HFFc6 (cell line): ENCODE measurements around the gene ZNF436. TPM values are rescaled to one million over a fixed set of nuclear protein-coding genes. Genes with fewer than 3 reads are reported as not detected.

ENCODE experiments used
- DNase-seq: peaks from one replicate; pipeline ENCODE4 v3.0.0-alpha.2; 2018
- H3K27ac Mint-ChIP-seq: 2 replicates; pipeline ENCODE4 v1.8.0; 2020; ENCODE audit warnings: mild to moderate bottlenecking, mixed read lengths
- H3K27me3 Mint-ChIP-seq: 2 replicates; pipeline ENCODE4 v1.8.0; 2021; ENCODE audit warnings: mild to moderate bottlenecking, moderate library complexity, mixed read lengths; ENCODE audit not compliant: insufficient read depth
- H3K36me3 Mint-ChIP-seq: 2 replicates; pipeline ENCODE4 v1.8.0; 2021; ENCODE audit warnings: low read depth, mixed read lengths
- H3K4me1 Mint-ChIP-seq: 2 replicates; pipeline ENCODE4 v1.8.0; 2020; ENCODE audit warnings: low read depth, mixed read lengths
- H3K4me3 Mint-ChIP-seq: 2 replicates; pipeline ENCODE4 v1.8.0; 2020; ENCODE audit warnings: mild to moderate bottlenecking, moderate library complexity, mixed read lengths
- H3K9me3 Mint-ChIP-seq: 2 replicates; pipeline ENCODE4 v1.8.0; 2020; ENCODE audit warnings: mild to moderate bottlenecking, mixed read lengths
- total RNA-seq, 6 experiments: library from RNA; stranded (reverse); fragmentation: NEBNext Ultra II Directional; extraction: Animal tissue kit (Norgen Biotek cat#: 25700); gene quantifications; 2 replicates in 1 of 6; 3 replicates in 5 of 6; pipeline ENCODE4 v1.2.3, GENCODE V29; 2021
- TF ChIP-seq, protein P1 (sequence below): fragments of 200-600 bp; sonication (generic); IDR thresholded peaks from 2 replicates; pipeline ENCODE4 v1.5.0; 2021; ENCODE audit warnings: antibody characterized with exemption, mild to moderate bottlenecking

The ZNF436 gene
- total RNA-seq, 6 experiments from 2014 or later, result 7.3 to 9.9 (median 8.8) TPM

DNA sequence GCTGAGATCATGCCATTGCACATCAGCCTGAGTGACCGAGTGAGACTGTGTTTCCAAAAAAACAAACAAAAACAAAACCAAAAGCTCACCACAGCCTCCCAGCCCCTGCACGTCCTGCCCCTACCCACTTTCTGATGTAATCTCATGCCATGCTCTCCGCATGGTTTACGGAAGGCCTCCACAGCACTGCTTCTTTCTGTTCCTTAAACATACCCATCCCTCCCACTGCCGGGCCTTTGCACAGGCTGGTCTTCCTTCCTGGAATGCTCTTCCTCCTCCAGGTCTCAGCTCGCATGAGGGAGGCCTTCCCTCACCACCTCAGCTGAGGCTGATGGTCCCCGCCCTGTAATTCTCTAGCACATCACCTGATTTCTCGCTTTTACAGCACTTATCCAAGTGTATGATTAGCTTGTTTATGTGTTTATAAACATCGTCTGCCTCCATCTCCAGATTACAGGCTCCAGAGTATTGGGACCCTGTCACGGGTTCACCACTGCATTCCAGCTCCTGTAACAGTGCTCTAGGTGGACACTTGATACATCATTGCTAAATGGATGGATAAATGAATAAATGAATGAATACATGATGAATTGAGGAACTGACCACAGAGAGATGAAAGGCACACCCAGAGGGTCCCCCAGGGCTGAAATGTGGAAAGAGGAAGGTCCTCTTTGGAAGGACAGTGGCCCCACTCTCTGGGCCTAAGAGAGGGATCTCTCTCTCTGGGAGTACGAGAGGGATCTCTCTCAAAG, 32.8 kb upstream of the ZNF436 start:
- H3K27ac Mint-ChIP-seq, result peak overlapping the region; percentile 86
- no peaks in the 10 kb centered on the region for H3K27me3 Mint-ChIP-seq
- H3K4me1 Mint-ChIP-seq, result peaks cover 12% of the 10 kb centered on the region

DNA sequence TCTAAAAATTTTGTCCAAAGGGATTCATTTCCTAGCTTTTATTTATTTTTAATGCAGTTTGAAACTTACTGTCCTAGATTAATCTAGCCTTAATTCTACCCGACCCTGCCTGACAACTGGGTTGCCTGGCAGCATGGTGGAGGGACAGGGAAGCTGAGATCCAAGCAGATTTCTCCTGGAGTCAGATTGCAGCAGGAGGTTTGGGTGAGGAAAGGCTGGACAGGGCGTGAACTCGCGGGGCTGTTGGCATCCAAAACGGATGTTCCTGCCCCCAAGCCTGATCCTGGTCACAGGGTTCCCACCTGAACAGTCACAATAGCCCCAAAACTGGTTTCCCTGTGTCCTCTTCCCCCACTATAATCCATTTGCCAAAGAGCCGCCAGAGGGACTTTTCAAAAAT, 31.7 kb upstream of the ZNF436 start:
- Mint-ChIP-seq H3K4me1 (peaks cover 12% of the 10 kb centered on the region), H3K36me3 (no peaks in the 10 kb centered on the region), H3K9me3 (no peaks in the 10 kb centered on the region), H3K4me3 (no peak overlapping the region), H3K27me3 (no peaks in the 10 kb centered on the region), H3K27ac (peak overlapping the region; percentile 26; the same call in 1 of the 2 replicates)
- DNase-seq, result no peak
- TF ChIP-seq, protein P1, sequence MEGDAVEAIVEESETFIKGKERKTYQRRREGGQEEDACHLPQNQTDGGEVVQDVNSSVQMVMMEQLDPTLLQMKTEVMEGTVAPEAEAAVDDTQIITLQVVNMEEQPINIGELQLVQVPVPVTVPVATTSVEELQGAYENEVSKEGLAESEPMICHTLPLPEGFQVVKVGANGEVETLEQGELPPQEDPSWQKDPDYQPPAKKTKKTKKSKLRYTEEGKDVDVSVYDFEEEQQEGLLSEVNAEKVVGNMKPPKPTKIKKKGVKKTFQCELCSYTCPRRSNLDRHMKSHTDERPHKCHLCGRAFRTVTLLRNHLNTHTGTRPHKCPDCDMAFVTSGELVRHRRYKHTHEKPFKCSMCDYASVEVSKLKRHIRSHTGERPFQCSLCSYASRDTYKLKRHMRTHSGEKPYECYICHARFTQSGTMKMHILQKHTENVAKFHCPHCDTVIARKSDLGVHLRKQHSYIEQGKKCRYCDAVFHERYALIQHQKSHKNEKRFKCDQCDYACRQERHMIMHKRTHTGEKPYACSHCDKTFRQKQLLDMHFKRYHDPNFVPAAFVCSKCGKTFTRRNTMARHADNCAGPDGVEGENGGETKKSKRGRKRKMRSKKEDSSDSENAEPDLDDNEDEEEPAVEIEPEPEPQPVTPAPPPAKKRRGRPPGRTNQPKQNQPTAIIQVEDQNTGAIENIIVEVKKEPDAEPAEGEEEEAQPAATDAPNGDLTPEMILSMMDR, result no peak

More for the DNA sequence above, 32.8 kb upstream of the ZNF436 start:
- TF ChIP-seq, protein P1, result no peak
- DNase-seq, result no peak
- no peak overlapping the region; the same call in 1 of the 2 replicates for H3K4me3 Mint-ChIP-seq
- no peaks in the 10 kb centered on the region for H3K9me3 Mint-ChIP-seq
- H3K36me3 Mint-ChIP-seq, result no peaks in the 10 kb centered on the region

DNA sequence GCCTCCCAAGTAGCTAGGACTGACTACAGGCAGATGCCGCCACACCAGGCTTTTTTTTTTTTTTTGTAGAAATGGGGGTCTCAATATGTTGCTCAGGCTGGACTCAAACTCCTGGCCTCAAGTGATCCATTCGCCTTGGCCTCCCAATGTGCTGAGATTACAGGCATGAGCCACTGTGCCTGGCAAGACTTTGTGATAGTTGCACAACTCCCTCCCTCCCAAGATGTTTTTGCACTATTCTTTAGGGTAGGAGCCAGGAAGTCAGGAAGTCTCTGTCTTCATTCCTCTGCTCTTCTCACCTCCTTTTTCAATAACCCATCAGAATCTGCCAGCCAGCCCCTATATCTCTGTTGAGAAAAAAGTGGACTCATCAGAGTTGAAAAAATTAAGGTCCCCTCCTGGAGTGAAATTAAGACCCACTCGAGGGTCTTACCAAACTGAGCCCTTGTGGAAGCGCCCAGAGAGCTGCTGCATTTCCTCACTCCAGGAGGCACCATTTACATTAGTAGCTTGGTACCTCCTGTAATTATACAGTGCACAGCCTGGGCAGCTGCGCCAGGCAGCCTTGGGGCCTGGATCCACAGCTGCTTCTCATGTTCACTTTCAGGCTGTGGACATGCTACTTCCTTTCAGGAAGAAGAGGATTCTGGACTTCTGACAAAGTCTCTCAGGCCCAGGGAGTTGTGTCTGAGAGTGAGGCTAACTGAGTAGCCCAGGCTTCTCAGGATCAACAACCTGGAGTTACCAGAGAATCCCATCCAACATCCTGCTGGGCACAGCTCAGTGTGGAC, 30.9 kb upstream of the ZNF436 start:
- H3K27me3 Mint-ChIP-seq, result no peaks in the 10 kb centered on the region
- no peak for DNase-seq
- H3K4me1 Mint-ChIP-seq, result peaks cover 17% of the 10 kb centered on the region
- TF ChIP-seq, protein P1, result no peak
- peak overlapping the region; percentile 26 for H3K27ac Mint-ChIP-seq
- H3K9me3 Mint-ChIP-seq, result no peaks in the 10 kb centered on the region
- 0 out of 2 replicates have a peak, but pooled peaks cover 4% of the 10 kb centered on the region for H3K36me3 Mint-ChIP-seq
- H3K4me3 Mint-ChIP-seq, result no peak overlapping the region

DNA sequence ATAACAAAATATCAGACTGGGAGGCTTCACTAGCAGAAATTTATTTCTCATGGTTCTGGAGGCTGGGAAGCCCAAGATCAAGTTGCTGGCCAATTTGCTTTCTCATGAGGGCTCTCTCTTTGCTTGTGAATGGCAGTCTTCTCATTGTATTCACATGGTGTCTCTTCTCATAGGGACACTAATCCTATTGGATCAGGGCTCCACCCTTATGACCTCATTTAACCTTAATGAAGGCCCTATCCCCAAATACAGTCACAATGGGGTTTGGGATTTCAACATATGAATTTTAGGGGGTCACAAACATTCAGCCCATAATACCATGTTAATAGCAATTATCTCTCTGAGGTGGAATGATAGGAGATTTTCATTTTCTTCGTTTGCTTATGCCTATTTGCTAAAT, 29.6 kb upstream of the ZNF436 start:
- Mint-ChIP-seq H3K4me3 (no peak overlapping the region), H3K27ac (no peak overlapping the region), H3K4me1 (peaks cover 17% of the 10 kb centered on the region), H3K36me3 (0 out of 2 replicates have a peak, but pooled peaks cover 4% of the 10 kb centered on the region), H3K27me3 (no peaks in the 10 kb centered on the region), H3K9me3 (no peaks in the 10 kb centered on the region)
- DNase-seq, result no peak
- TF ChIP-seq, protein P1, result no peak

DNA sequence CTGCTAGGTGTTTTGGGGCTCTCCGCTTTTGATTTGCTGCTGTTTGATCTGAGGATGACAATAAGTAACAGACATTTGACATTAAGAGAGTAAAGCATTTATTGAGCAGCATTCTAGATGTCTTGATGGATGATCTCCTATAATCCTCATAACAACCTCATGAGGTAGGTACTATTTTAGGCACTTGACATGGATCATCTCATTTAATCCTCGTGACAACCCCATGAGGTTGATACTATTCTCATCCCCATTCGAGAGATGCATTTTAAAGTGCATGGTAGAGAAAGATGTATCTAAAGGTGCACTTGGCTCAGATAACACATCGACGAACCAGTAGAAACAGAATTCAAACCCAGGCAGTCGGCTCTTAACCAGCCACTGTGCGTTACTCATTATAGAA, 28.3 kb upstream of the ZNF436 start:
- Mint-ChIP-seq H3K36me3 (0 out of 2 replicates have a peak, but pooled peaks cover 4% of the 10 kb centered on the region), H3K4me3 (no peak overlapping the region), H3K4me1 (peaks cover 17% of the 10 kb centered on the region), H3K9me3 (no peaks in the 10 kb centered on the region), H3K27ac (no peak overlapping the region), H3K27me3 (no peaks in the 10 kb centered on the region)
- TF ChIP-seq, protein P1, result no peak
- DNase-seq, result no peak
